ENCODE data around the gene TNIK.

DNA sequence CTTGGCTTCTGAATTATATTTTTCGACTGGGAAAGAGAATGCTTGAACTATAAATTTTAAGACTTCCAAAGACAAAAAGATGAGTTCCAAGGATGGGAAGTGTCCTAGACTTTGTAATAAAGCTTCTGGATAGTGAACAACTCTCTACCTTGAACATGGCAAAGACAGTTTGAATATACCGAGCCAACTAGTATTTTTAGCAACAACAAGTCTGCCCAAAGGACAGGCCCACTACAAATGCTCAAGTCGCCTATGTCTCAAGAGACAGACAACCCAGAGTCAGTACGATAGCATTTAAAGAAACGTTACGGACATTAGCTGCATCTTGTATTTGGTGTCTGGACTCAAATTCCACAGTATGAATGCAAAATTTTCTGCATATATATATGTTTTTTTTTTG is 258.4 kb downstream of the TNIK start:
- TF ChIP-seq YY1 (IDR thresholded peaks at IDR 0.05; ENCODE audit: insufficient read depth, insufficient read length) (no peak), ZNF274 (IDR thresholded peaks at IDR 0.05; ENCODE audit: low read depth, low read length) (no peak), SUZ12 (IDR thresholded peaks at IDR 0.05; ENCODE audit: extremely low read depth, insufficient read depth, insufficient read length) (no peak)
